ENCODE data around the gene SLC6A1.

DNA sequence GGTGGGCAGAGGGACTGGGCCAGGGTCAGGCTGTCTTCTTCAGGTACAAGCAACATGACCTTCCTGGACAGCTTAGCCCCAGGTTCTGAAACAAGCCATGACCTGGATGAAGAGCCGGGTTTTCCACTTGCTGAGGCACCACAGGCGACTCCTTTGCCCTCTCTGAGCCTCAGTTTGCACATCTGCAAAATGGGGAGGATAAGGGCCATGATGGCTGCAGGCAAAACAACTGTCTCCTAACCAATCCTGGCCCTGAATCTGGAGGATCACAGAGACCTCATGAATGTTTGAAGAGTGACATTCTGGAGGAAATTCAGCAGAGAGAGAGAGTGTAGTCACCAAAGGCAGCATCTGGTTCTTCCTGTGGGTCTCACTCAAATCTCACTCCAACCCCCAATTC, 8.0 kb downstream of the SLC6A1 start:
- TF ChIP-seq GATA3 (IDR thresholded peaks at IDR 0.05; ENCODE audit: low read depth, low read length) (no peak), GATA2 (IDR thresholded peaks at IDR 0.05; ENCODE audit: low read depth, low read length) (no peak)
